ENCODE results near the gene OBP2B.
"Not testable (repeated sequence)": the region's sequence is repeated elsewhere in the genome, so short reads cannot be mapped to it uniquely, and the experiment has no call there.

OBP2B gene

GRCh38 chr9:133221177-133221809 lies 12.2 kb upstream of the OBP2B start:
- no peak for DNase-seq (ENCODE audit: low spot score)

GRCh38 chr9:133218049-133218975 lies 9.3 kb upstream of the OBP2B start:
- not testable (repeated sequence) for DNase-seq (ENCODE audit: low spot score)

GRCh38 chr9:133217333-133217988 lies 8.4 kb upstream of the OBP2B start:
- not testable (repeated sequence) for DNase-seq (ENCODE audit: low spot score)

GRCh38 chr9:133214276-133214675 lies 5.2 kb upstream of the OBP2B start:
- DNase-seq (ENCODE audit: low spot score), result not testable (repeated sequence)

GRCh38 chr9:133210609-133211008 lies 1.6 kb upstream of the OBP2B start:
- DNase-seq (ENCODE audit: low spot score), result no peak

GRCh38 chr9:133210202-133210532 lies 1.1 kb upstream of the OBP2B start:
- DNase-seq (ENCODE audit: low spot score), result no peak

- not testable (repeated sequence) for DNase-seq (ENCODE audit: low spot score)
Measured at GRCh38 chr9:133209327-133210201, 514 bp upstream of the OBP2B start.

- DNase-seq (ENCODE audit: low spot score), result not testable (repeated sequence)
Measured at GRCh38 chr9:133208171-133208879, 725 bp downstream of the OBP2B start.

GRCh38 chr9:133207540-133208170 lies 1.4 kb downstream of the OBP2B start:
- no peak for DNase-seq (ENCODE audit: low spot score)

- no peak for DNase-seq (ENCODE audit: low spot score)
Measured at GRCh38 chr9:133207021-133207531, 2.0 kb downstream of the OBP2B start.

GRCh38 chr9:133205996-133206931 lies 2.8 kb downstream of the OBP2B start:
- no peak for DNase-seq (ENCODE audit: low spot score)

- not testable (repeated sequence) for DNase-seq (ENCODE audit: low spot score)
Measured at GRCh38 chr9:133205481-133205887, 3.6 kb downstream of the OBP2B start.

GRCh38 chr9:133204993-133205336 lies 4.1 kb downstream of the OBP2B start:
- no peak for DNase-seq (ENCODE audit: low spot score)

GRCh38 chr9:133204335-133204992 lies 4.6 kb downstream of the OBP2B start:
- DNase-seq (ENCODE audit: low spot score), result no peak

- no peak for DNase-seq (ENCODE audit: low spot score)
Measured at GRCh38 chr9:133203506-133204075, 5.5 kb downstream of the OBP2B start.

GRCh38 chr9:133202688-133203453 lies 6.2 kb downstream of the OBP2B start:
- DNase-seq (ENCODE audit: low spot score), result no peak

GRCh38 chr9:133202145-133202513 lies 6.9 kb downstream of the OBP2B start:
- no peak for DNase-seq (ENCODE audit: low spot score)
